Endothelial cell of umbilical vein (primary cell): ENCODE data around the gene PODNL1. TPM values are rescaled to one million over a fixed set of nuclear protein-coding genes. Genes with fewer than 3 reads are reported as not detected.

Experiments
- BruUV-seq: library from RNA; stranded (reverse); fragments of 400-500 nt; replicated peaks from 2 replicates; lab custom pipeline; 2021; lab: Mats Ljungman, UMichigan
- CTCF ChIA-PET: fragments of 300-600, 350-600 bp; sonication (Branson Sonifier 250); formaldehyde crosslinking; loops from one replicate; lab custom pipeline; 2021; ENCODE audit warnings: antibody characterized with exemption, inconsistent platforms; lab: Charles Lee
- POLR2A ChIA-PET: fragments of 300-600, 350-600 bp; sonication (Branson Sonifier 250); formaldehyde crosslinking; loops from one replicate; lab custom pipeline; 2021; ENCODE audit warnings: antibody characterized with exemption, inconsistent platforms; lab: Charles Lee
- DNase-seq: peaks from one replicate; pipeline ENCODE4 v3.0.0-alpha.2; 2011; ENCODE audit warnings: low read depth, low spot score
- FAIRE-seq: peaks from 2 replicates; lab custom pipeline; 2011; peaks lifted over from hg19 to GRCh38; lab: Jason Lieb, UNC
- H2AFZ ChIP-seq: 2 replicates; pipeline ENCODE4 v1.6.0; 2012; ENCODE audit warnings: low read depth, low read length, control low read depth, inconsistent platforms
- H3K27ac ChIP-seq: 2 replicates; pipeline ENCODE4 v1.5.1; 2011; ENCODE audit warnings: low read depth, mild to moderate bottlenecking, control low read depth, low read length, moderate library complexity; ENCODE audit not compliant: insufficient read depth
- H3K27me3 ChIP-seq, 2 experiments: 2 replicates each; pipeline versions ENCODE4 v1.6.0 to v1.6.1; 2011; ENCODE audit warnings: low read length in 2 of 2, mixed read lengths in 1 of 2; ENCODE audit not compliant: control insufficient read depth in 2 of 2, insufficient read depth in 2 of 2
- H3K36me3 ChIP-seq, 2 experiments: 2 replicates in 1 of 2; 3 replicates in 1 of 2; pipeline ENCODE4 v1.5.1; 2011; ENCODE audit warnings: low read length in 2 of 2, mild to moderate bottlenecking in 1 of 2, moderate library complexity in 1 of 2; ENCODE audit not compliant: control insufficient read depth in 2 of 2, insufficient read depth in 2 of 2; ENCODE audit errors: extremely low read depth in 1 of 2
- H3K4me1 ChIP-seq: 3 replicates; pipeline ENCODE4 v1.5.1; 2011; ENCODE audit warnings: mild to moderate bottlenecking, low read length; ENCODE audit not compliant: control insufficient read depth, insufficient read depth; ENCODE audit errors: extremely low read depth
- H3K4me2 ChIP-seq: 2 replicates; pipeline ENCODE4 v1.6.1; 2011; ENCODE audit warnings: low read length, control low read depth, mixed read lengths; ENCODE audit not compliant: insufficient read depth
- H3K4me3 ChIP-seq, 3 experiments: fragments of 200-600 bp in 1 of 3; sonication (generic), shearing (Covaris generic) in 1 of 3; replicated peaks in 1 of 3; 2 replicates each; pipeline ENCODE4 v1.5.1; 2011 to 2016; ENCODE audit warnings: control low read depth in 3 of 3, low read length in 3 of 3, mild to moderate bottlenecking in 2 of 3, inconsistent platforms in 1 of 3, low read depth in 1 of 3, moderate library complexity in 1 of 3; ENCODE audit not compliant: insufficient read depth in 1 of 3
- H3K79me2 ChIP-seq: 2 replicates; pipeline ENCODE4 v1.6.0; 2012; ENCODE audit warnings: low read length, inconsistent platforms; ENCODE audit not compliant: control insufficient read depth, insufficient read depth
- H3K9ac ChIP-seq: replicated peaks from 2 replicates; pipeline ENCODE3; 2011; ENCODE audit warnings: low read length, control low read depth; ENCODE audit not compliant: insufficient read depth; ENCODE audit errors: extremely low read depth
- H3K9me1 ChIP-seq: replicated peaks from 3 replicates; pipeline ENCODE4 v1.6.0; 2011; ENCODE audit warnings: mild to moderate bottlenecking, low read length; ENCODE audit not compliant: control insufficient read depth, insufficient read depth; ENCODE audit errors: extremely low read depth
- H3K9me3 ChIP-seq: replicated peaks from 2 replicates; pipeline ENCODE4 v1.5.1; 2012; ENCODE audit warnings: low read length, inconsistent platforms; ENCODE audit not compliant: control insufficient read depth, insufficient read depth
- H4K20me1 ChIP-seq: replicated peaks from 2 replicates; pipeline ENCODE3; 2011; ENCODE audit warnings: mild to moderate bottlenecking, low read length; ENCODE audit not compliant: control insufficient read depth, insufficient read depth; ENCODE audit errors: extremely low read depth
- CTCF ChIP-seq, 2 donors: IDR thresholded peaks; 1 replicate in 1 of 2; 2 replicates in 1 of 2; pipeline ENCODE4 v1.5.1; 2011; ENCODE audit warnings: low read length in 2 of 2, mild to moderate bottlenecking in 2 of 2, moderate library complexity in 2 of 2, control low read depth in 1 of 2, inconsistent platforms in 1 of 2, low read depth in 1 of 2; ENCODE audit not compliant: insufficient read depth in 1 of 2; ENCODE audit errors: extremely low read depth in 1 of 2
- EZH2 ChIP-seq: IDR thresholded peaks from 2 replicates; pipeline ENCODE4 v1.6.1; 2012; ENCODE audit warnings: borderline replicate concordance, low read depth, mild to moderate bottlenecking, moderate library complexity, low read length, inconsistent platforms; ENCODE audit not compliant: severe bottlenecking
- FOS ChIP-seq: IDR thresholded peaks from 2 replicates; pipeline ENCODE4 v1.6.1; 2011; ENCODE audit warnings: mild to moderate bottlenecking, low read length, moderate library complexity, borderline replicate concordance; ENCODE audit not compliant: insufficient read depth
- GATA2 ChIP-seq: IDR thresholded peaks from 2 replicates; pipeline ENCODE4 v1.7.0; 2011; ENCODE audit warnings: low read depth, mild to moderate bottlenecking, moderate library complexity, mixed read lengths, low read length; ENCODE audit not compliant: insufficient read length, insufficient read depth
- JUN ChIP-seq: IDR thresholded peaks from 2 replicates; pipeline ENCODE4 v1.6.1; 2011; ENCODE audit warnings: borderline replicate concordance, low read depth; ENCODE audit not compliant: insufficient read length, insufficient read depth
- MYC ChIP-seq: IDR thresholded peaks from one replicate; pipeline ENCODE4 v1.6.1; 2011; ENCODE audit warnings: mild to moderate bottlenecking, low read depth, low read length
- POLR2A ChIP-seq: IDR thresholded peaks from 2 replicates; pipeline ENCODE4 v1.6.1; 2012; ENCODE audit warnings: low read depth, mild to moderate bottlenecking, control low read depth, low read length
- POLR2AphosphoS5 ChIP-seq: IDR thresholded peaks from 2 replicates; pipeline ENCODE4 v1.6.1; 2012; ENCODE audit warnings: low read depth, mild to moderate bottlenecking, control low read depth, low read length, moderate library complexity; ENCODE audit not compliant: insufficient read depth
- dilution Hi-C: fragments of 300-500 bp; cut with MboI; formaldehyde crosslinking; loops from one replicate; pipeline ENCODE4 v1.15.0; 2019; ENCODE audit warnings: low sequenced_read_pairs; ENCODE audit not compliant: extremely low pct_ligation_motif_present
- intact Hi-C: fragments of 100-400 bp; cut with micrococcal nuclease; formaldehyde crosslinking; loops from one replicate; pipeline ENCODE4 v1.10.0; 2022
- polyA plus RNA-seq, 4 experiments: library from polyadenylated mRNA; depleted of rRNA in 3 of 4; stranded (reverse) in 3 of 4; unstranded in 1 of 4; fragments of >200 nt; gene quantifications; 2 replicates each; pipeline versions ENCODE4 v1.2.1 to v1.2.3, GENCODE V29; 2011 to 2012; ENCODE audit warnings: missing spikeins in 1 of 4
- total RNA-seq: library from RNA; stranded (reverse); gene quantifications from 2 replicates; pipeline ENCODE4 v1.2.3, GENCODE V29; 2021
- TF ChIP-seq, protein P1 (sequence below): IDR thresholded peaks from 2 replicates; pipeline ENCODE4 v1.6.1; 2011; ENCODE audit not compliant: insufficient read depth, insufficient read length

The PODNL1 gene
- total and polyA plus RNA-seq, 2 donors (not counting 3 experiments of a cell fraction or from before 2014, with no cell fraction given) = 0.21 TPM; not detected in 1

DNA sequence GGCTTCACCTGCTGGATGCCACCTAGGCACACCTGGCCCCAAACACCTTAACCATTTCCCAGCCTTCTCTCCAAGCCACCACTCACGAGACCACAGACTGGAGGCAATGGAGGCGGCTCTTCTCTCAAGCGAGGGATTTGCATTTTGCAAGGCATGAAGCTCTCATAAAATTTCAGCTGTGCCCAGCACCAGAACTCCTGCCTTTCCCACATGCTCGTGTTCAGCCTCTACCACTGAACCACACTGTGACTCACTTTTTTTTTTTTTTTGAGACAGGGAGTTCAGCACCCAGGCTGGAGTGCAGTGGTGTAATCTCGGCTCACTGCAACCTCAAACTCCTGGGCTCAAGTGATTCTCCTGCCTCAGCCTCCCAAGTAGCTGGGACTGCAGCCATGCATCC is 50.7 kb downstream of the PODNL1 start:
- no peak for FAIRE-seq
- Histone ChIP-seq H3K9ac (no peak overlapping the region), H3K27me3 (no peaks in the 10 kb centered on the region), H3K36me3 (no peaks in the 10 kb centered on the region), H3K4me1 (peaks cover 1% of the 10 kb centered on the region), H3K4me2 (no peak overlapping the region), H2AFZ (no peak overlapping the region), H3K9me1 (no peaks in the 10 kb centered on the region), H3K9me3 (no peaks in the 10 kb centered on the region), H3K27ac (no peak overlapping the region), H3K4me3 (no peak overlapping the region), H4K20me1 (no peaks in the 10 kb centered on the region), H3K79me2 (no peaks in the 10 kb centered on the region)
- BruUV-seq = no TSS peak
- DNase-seq = no peak
- dilution Hi-C loops = no loop called here
- intact Hi-C loops = no loop called here
- CTCF ChIA-PET = interaction anchor here (0.7 to 1.2 kb wide), 3 partner anchors 171 to 243 kb away, joined by 3 to 5 read pairs (median 4); partner anchors contain the start of gene MISP3
- TF ChIP-seq POLR2A (no peak), GATA2 (no peak), POLR2AphosphoS5 (no peak), FOS (no peak), JUN (no peak), MYC (no peak), CTCF (IDR thresholded peaks at IDR 0.05; ENCODE audit: extremely low read depth in 1 of 2, insufficient read depth in 1 of 2, low read depth in 1 of 2, low read length in 2 of 2) (no peak), EZH2 (no peak)
- TF ChIP-seq, protein P1, sequence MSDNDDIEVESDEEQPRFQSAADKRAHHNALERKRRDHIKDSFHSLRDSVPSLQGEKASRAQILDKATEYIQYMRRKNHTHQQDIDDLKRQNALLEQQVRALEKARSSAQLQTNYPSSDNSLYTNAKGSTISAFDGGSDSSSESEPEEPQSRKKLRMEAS = no peak
- POLR2A ChIA-PET = interaction anchor here (0.7 kb wide), 1 partner anchor 51 kb away, joined by 6 read pairs; the partner anchor contains the start of gene PODNL1
